Adipose tissue (tissue), 3 donors: ENCODE data around the gene OTOL1. TPM values are rescaled to one million over a fixed set of nuclear protein-coding genes. Genes with fewer than 3 reads are reported as not detected.
"Not testable (repeated sequence)": the region's sequence is repeated elsewhere in the genome, so short reads cannot be mapped to it uniquely, and the experiment has no call there.

Experiments used
- H3K27ac ChIP-seq: one replicate; pipeline ENCODE4 v1.5.1; 2013; ENCODE audit warnings: low read depth, low read length
- WGBS, 3 donors: extraction: QIAGEN DNeasy Blood & Tissue Kit; methylation state at CpG; one replicate each; pipeline ENCODE4 v1.1.7; 2013; 5-methylcytosine and 5-hydroxymethylcytosine counted together
- polyA plus RNA-seq, 3 donors: library from polyadenylated mRNA; stranded (reverse); fragments of 200-250 nt; gene quantifications; one replicate each; pipeline ENCODE4 v1.2.3, GENCODE V29; 2013
- donor health status: healthy with polysubstance abuse.
- donor health status: Bipolar disorder and iron deficiency.
- donor health status: healthy.

The OTOL1 gene
- not detected for polyA plus RNA-seq

GRCh38 chr3:161496508-161496907 lies at the start of gene OTOL1:
Gene OTOL1 (plus strand): TSS chr3:161496808. CDS start chr3:161496808, 0 bp downstream.
- no peak within 1 kb of the TSS for H3K27ac ChIP-seq
- WGBS, 3 donors: 61 to 65% (median 64%) methylated on average over 1 of the region's 1 CpG

GRCh38 chr3:161449785-161450184 lies 46.8 kb upstream of the OTOL1 start:
- 60 to 75% (median 71%) methylated on average over 2 of the region's 2 CpGs for WGBS, 3 donors

GRCh38 chr3:161452179-161452578 lies 44.4 kb upstream of the OTOL1 start:
- whole genome bisulfite sequencing, 3 donors: 59 to 82% (median 76%) methylated on average over 2 of the region's 2 CpGs
- H3K27ac ChIP-seq: no peak overlapping the region

More at GRCh38 chr3:161449785-161450184, 46.8 kb upstream of the OTOL1 start:
- no peak overlapping the region for H3K27ac ChIP-seq

DNA sequence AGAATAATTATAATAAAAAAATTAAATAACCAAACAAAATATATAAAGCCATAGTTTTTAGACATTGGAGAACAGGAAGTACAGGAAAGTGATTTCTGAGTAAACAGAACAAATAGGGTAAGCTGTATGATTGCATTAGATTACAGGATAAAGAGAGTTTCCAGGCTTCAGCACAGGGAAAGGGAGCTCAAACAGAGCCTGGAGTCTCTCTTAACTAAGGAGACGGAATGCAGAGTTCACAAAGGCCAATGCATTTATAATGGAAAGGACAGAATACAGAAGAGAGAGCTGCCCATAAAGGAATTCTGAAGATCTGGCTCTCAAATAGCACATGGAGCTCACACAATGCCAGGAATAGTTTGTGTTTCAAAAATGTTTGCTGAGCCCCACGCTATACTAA lies 42.0 kb upstream of the OTOL1 start:
- H3K27ac ChIP-seq: no peak overlapping the region
- WGBS, 3 donors: 41 to 55% (median 48%) methylated on average over 2 of the region's 2 CpGs

GRCh38 chr3:161455962-161456361 lies 40.6 kb upstream of the OTOL1 start:
- WGBS, 3 donors: 57 to 68% (median 60%) methylated on average over 2 of the region's 2 CpGs
- H3K27ac ChIP-seq: no peak overlapping the region

DNA sequence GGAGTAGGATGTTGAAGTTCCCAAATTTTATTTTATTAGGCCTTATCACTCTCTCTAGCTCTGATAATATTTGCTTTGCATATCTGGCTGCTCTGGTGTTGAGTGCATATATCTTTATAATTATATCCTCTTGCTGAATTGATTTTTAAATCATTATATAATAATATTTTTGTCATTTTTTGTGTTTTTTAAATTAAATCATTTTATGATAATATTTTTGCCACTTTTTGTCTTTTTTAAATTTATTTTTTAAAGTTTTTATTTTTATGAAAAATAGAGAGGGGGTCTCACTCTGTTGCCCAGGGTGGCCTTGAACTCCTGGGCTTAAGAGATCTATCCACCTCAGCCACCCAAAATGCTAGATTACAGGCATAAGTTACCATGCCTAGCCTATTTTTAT lies 34.5 kb upstream of the OTOL1 start:
- no peak overlapping the region for H3K27ac ChIP-seq

DNA sequence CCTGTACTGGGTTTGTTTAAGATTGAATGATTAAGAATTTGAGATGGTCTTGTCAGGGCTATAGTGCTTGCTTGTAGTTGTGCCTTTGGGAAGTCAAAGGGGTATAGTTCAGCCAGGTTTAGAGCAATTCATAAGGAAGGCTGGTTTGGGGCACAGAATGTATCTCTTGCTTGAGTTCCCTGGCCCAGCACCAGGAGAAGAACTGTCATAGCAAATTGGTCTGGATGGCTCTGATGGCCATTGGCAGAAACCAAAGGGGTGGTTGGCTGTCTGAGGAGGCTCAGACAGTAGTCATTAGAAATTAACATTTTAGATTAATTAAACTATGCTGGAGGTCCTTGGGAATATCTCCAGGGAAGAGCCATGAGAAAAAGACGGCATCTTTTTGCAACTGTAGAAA lies 25.4 kb upstream of the OTOL1 start:
- WGBS, 3 donors: 79 to 94% (median 91%) methylated on average over 1 of the region's 1 CpG
- no peak overlapping the region for H3K27ac ChIP-seq

GRCh38 chr3:161474139-161474538 lies 22.5 kb upstream of the OTOL1 start:
- H3K27ac ChIP-seq: no peak overlapping the region
- WGBS, 3 donors: 86 to 94% (median 89%) methylated on average over 2 of the region's 2 CpGs

DNA sequence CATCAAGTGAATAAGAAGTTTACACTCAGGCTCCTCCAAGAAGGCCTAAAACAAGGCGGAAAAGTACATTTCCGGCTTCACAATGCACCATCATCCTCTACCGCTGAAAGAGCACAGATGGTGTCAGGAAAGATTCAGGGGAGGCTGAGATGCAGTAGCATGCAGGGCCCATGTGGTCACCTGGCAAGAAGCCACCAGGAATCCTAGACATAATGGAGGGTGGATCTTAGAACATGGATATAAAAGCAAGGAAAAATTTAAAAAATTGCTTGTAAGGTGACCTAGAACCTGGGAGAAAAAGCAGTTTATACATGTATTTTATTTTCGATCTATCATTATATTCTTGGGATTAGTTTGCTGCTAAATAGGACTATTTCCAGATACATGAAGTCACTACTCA lies 21.9 kb upstream of the OTOL1 start:
- no peak overlapping the region for H3K27ac ChIP-seq
- WGBS, 3 donors: 81 to 87% (median 85%) methylated on average over 4 of the region's 4 CpGs

DNA sequence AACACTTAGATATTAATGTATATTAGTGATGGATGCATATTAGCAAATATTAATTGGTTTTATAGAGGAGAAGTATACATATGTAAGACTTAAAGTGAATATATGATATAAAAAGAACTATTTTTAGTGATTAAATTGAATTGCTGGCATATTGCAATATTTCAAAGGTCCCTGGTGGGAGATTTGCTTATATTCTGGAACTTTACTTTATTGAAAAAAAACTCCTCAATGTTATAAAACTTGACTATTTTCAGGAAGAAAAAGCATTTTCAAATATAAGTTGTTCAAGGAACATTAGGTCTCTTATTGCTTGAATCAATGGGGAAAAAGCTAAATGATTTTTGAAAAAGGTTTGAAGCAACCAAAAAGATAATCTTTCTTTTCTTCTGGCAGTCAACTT lies 21.4 kb upstream of the OTOL1 start:
- H3K27ac ChIP-seq: no peak overlapping the region

DNA sequence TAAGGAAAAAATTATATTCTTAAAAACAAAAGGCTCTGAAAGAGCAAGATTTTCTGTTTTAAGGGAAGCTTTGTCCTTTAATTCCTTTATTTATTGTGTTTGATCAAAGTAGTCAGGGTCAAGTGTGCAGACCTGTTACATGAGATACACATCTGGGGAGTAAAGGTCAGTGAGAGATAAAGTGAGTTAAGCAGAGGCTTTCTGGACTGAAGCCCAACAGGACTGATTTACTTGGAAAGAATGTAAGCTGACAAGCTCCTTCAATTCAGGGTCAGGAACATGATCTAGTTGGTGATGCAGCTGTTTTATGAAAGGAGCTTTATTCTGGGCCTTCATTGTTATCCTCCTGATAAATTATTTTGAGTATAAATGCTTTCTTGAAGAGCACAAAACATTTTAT lies 20.7 kb upstream of the OTOL1 start:
- H3K27ac ChIP-seq: no peak overlapping the region

DNA sequence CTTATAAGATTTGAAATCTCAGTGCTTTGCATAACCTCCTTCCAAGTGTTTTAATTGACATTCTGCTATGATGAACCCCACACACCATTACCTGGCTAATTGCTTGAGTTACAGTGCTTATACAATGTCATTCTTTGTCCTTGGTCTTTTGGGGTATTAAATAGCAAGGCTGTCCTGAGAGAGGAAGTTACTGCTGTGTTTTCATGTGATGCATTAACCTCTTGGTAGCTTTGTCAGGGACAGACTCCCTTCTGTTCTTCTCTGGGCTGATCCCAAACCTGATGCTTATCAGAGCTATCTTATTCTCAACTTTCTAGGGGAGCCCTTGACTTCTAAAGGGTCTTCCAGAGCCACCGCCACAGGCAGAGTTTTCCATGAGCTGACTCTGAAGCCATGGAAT lies 12.4 kb upstream of the OTOL1 start:
- 85 to 93% (median 91%) methylated on average over 1 of the region's 1 CpG for WGBS, 3 donors
- no peak overlapping the region for H3K27ac ChIP-seq

DNA sequence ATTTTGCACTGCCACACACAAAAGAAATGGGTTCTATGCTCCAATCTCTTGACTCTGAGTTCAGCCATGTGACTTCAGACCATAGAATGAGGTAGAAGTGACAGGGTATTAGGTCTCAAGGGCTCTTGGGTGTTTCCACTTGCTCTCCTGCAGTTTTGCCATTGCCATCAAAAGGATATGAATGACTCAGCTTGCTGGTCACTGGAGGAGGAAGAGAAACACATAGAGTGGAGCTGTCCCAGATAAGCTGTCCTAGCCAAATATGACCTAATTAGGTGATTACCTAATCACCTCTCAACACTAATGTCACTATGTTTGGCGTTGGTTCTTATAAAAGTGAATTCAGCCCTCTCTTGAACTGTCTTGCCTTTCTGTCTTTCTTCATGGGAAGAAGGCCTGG lies 8.3 kb upstream of the OTOL1 start:
- 9 to 51% (median 29%) methylated on average over 1 of the region's 1 CpG for WGBS, 3 donors
- not testable (repeated sequence) for H3K27ac ChIP-seq

- H3K27ac ChIP-seq: no peak overlapping the region
Measured at GRCh38 chr3:161489395-161489794, 7.2 kb upstream of the OTOL1 start.

DNA sequence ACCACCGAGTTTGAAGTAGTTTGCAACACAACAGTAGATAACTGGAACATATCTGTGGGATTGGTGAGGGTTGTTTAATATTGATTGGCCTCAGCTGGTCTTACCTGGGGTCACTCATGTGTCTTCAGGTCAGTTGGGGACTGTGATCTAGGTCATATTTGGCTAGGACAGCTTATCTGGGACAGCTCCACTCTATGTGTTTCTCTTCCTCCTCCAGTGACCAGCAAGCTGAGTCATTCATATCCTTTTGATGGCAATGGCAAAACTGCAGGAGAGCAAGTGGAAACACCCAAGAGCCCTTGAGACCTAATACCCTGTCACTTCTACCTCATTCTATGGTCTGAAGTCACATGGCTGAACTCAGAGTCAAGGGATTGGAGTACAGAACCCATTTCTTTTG lies 5.8 kb upstream of the OTOL1 start:
- WGBS, 3 donors: 38 to 84% (median 77%) methylated on average over 1 of the region's 1 CpG
- H3K27ac ChIP-seq: not testable (repeated sequence)

GRCh38 chr3:161498259-161498921 lies 1.8 kb downstream of the OTOL1 start:
- 23 to 72% (median 65%) methylated on average over 2 of the region's 2 CpGs for WGBS, 3 donors
- H3K27ac ChIP-seq: no peak overlapping the region

GRCh38 chr3:161500068-161500796 lies 3.6 kb downstream of the OTOL1 start:
- no peak overlapping the region for H3K27ac ChIP-seq
- WGBS, 3 donors: 45 to 88% (median 81%) methylated on average over 3 of the region's 3 CpGs

DNA sequence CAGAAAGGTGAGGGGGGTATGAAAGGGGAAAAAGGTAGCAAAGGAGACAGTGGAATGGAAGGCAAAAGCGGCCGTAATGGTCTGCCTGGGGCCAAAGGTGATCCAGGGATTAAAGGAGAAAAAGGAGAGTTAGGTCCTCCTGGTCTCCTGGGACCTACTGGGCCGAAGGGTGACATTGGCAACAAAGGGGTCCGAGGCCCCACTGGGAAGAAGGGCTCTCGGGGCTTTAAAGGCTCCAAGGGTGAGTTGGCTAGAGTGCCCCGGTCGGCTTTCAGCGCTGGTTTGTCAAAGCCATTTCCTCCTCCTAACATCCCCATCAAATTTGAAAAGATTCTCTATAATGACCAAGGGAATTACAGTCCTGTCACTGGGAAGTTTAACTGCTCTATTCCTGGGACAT lies 6.7 kb downstream of the OTOL1 start:
- 88 to 94% (median 89%) methylated on average over 8 of the region's 8 CpGs for WGBS, 3 donors
- H3K27ac ChIP-seq: no peak overlapping the region

DNA sequence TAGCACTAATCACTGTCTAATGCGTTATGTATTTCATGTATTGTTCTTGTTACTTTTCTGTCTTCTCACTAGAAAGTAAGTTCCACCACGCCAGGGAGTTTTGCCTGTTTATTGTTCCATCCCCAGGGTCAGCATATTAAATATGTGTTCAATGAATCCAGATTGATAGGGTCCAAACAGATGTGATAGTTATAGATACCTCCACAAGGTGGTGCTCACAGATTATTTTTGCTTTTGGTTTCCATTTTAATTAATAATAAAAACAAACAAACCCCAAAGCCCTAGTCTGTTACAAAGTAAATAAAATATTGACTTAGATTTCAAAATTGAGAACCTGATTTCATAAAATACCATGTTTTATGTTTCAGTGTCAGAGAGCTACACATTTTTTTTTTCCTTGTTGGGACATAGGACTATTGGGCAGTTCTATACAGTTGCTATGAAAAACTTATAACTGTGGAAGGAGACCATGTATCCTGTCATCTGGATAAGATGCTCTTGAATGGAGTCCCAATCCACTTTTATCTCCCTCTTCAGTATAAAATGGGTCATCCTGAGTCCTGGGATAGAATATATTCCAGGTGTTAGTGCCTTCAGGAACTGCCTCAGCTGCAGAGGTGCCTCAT lies 12.4 kb downstream of the OTOL1 start:
- 58 to 71% (median 62%) methylated on average over 2 of the region's 2 CpGs for WGBS, 3 donors
- no peak overlapping the region for H3K27ac ChIP-seq
